K562 (cell line): ENCODE measurements around the gene MYOM1. TPM values are rescaled to one million over a fixed set of nuclear protein-coding genes. Genes with fewer than 3 reads are reported as not detected.

ENCODE experiments used
- ATAC-seq: fragments of 200-7000 bp; cut with Tn5 transposase; 3 replicates; pipeline ENCODE4 v1.9.1; 2020; ENCODE audit warnings: moderate library complexity
- BruUV-seq: library from RNA; stranded (reverse); fragments of 400-500 nt; replicated peaks from 2 replicates; lab custom pipeline; 2021; lab: Mats Ljungman, UMichigan
- CTCF ChIA-PET: fragments of 300-600 bp; formaldehyde crosslinking; extraction: SDS; loops from one replicate; lab custom pipeline; 2021; ENCODE audit warnings: low intra/inter-chr PET ratio; lab: Yijun Ruan, JAX
- POLR2A ChIA-PET: fragments of 300-600, 350-650 bp; sonication (Branson Sonifier 250); formaldehyde crosslinking; extraction: SDS; loops from one replicate; lab custom pipeline; 2021; ENCODE audit warnings: antibody characterized with exemption, inconsistent platforms; lab: Yijun Ruan, JAX
- DNase-seq, 4 experiments: peaks; one replicate each; pipeline versions ENCODE4 v3.0.0 to v3.0.0-alpha.2; 2011 to 2018; ENCODE audit warnings: low spot score in 3 of 4, mixed read lengths in 3 of 4; ENCODE audit errors: extremely low read depth in 1 of 4
- FAIRE-seq: peaks from 2 replicates; lab custom pipeline; 2011; peaks lifted over from hg19 to GRCh38; lab: Jason Lieb, UNC
- H2AFZ ChIP-seq: 2 replicates; pipeline ENCODE4 v1.6.0; 2011; ENCODE audit warnings: low read depth, low read length, control low read depth, inconsistent platforms
- H3K27ac ChIP-seq: fragments of 200-600 bp; 3 replicates; pipeline ENCODE4 v1.8.0; 2011; ENCODE audit warnings: low read depth, mild to moderate bottlenecking, control low read depth, inconsistent platforms, low read length, moderate library complexity, mixed read lengths; ENCODE audit errors: extremely low read depth
- H3K27me3 ChIP-seq, 2 experiments: fragments of 300-600 bp in 1 of 2; 2 replicates in 1 of 2; 3 replicates in 1 of 2; pipeline versions ENCODE4 v1.6.0 to v1.8.0; 2011; ENCODE audit warnings: inconsistent platforms in 2 of 2, low read length in 2 of 2, mild to moderate bottlenecking in 1 of 2, mixed read lengths in 1 of 2, moderate library complexity in 1 of 2; ENCODE audit not compliant: control insufficient read depth in 2 of 2, insufficient read depth in 2 of 2
- H3K36me3 ChIP-seq: fragments of 300-600 bp; 3 replicates; pipeline ENCODE4 v1.8.0; 2011; ENCODE audit warnings: mild to moderate bottlenecking, low read length, inconsistent platforms; ENCODE audit not compliant: control insufficient read depth, insufficient read depth
- H3K4me1 ChIP-seq, 2 experiments: fragments of 200-600 bp in 1 of 2; replicated peaks in 1 of 2; 2 replicates in 1 of 2; 3 replicates in 1 of 2; pipeline versions ENCODE4 v1.5.1 to v1.8.0; 2011; ENCODE audit warnings: inconsistent platforms in 2 of 2, low read length in 2 of 2, mild to moderate bottlenecking in 1 of 2, mixed read lengths in 1 of 2, moderate library complexity in 1 of 2; ENCODE audit not compliant: control insufficient read depth in 2 of 2, insufficient read depth in 2 of 2
- H3K4me2 ChIP-seq: 2 replicates; pipeline ENCODE4 v1.6.1; 2011; ENCODE audit warnings: low read length, control low read depth, inconsistent platforms, mixed read lengths; ENCODE audit not compliant: insufficient read depth
- H3K4me3 ChIP-seq: fragments of 200-600 bp; sonication (generic), shearing (Covaris generic); 2 replicates; pipeline ENCODE4 v1.5.1; 2016; ENCODE audit warnings: control low read depth, inconsistent platforms
- H3K79me2 ChIP-seq: fragments of 200-600 bp; 3 replicates; pipeline ENCODE4 v1.8.0; 2011; ENCODE audit warnings: low read length, inconsistent platforms; ENCODE audit not compliant: control insufficient read depth, insufficient read depth
- H3K9ac ChIP-seq, 2 experiments: 2 replicates each; pipeline versions ENCODE4 v1.6.0 to v1.6.1; 2011; ENCODE audit warnings: low read depth in 2 of 2, low read length in 2 of 2, control low read depth in 1 of 2, inconsistent platforms in 1 of 2, mild to moderate bottlenecking in 1 of 2, mixed read lengths in 1 of 2; ENCODE audit not compliant: insufficient read depth in 1 of 2
- H3K9me1 ChIP-seq: one replicate; pipeline ENCODE4 v1.6.0; 2011; ENCODE audit warnings: inconsistent platforms, mild to moderate bottlenecking, low read length, moderate library complexity; ENCODE audit not compliant: control insufficient read depth, insufficient read depth
- H3K9me3 ChIP-seq: replicated peaks from 2 replicates; pipeline ENCODE4 v1.5.1; 2011; ENCODE audit warnings: low read depth, low read length, inconsistent platforms; ENCODE audit not compliant: control insufficient read depth, insufficient read depth
- H4K20me1 ChIP-seq: replicated peaks from 2 replicates; pipeline ENCODE4 v1.6.1; 2011; ENCODE audit warnings: low read length, inconsistent platforms, mixed read lengths; ENCODE audit not compliant: control insufficient read depth, insufficient read depth
- KDM5B ChIP-seq: fragments of 200-600 bp; sonication (generic); IDR thresholded peaks from 2 replicates; pipeline ENCODE4 v1.6.1; 2012; ENCODE audit warnings: low read depth, mild to moderate bottlenecking, moderate library complexity, low read length, control low read depth, inconsistent platforms; ENCODE audit not compliant: insufficient replicate concordance
- USF2 ChIP-seq: sonication (generic); formaldehyde crosslinking; IDR thresholded peaks from 2 replicates; pipeline ENCODE4 v1.5.0; 2020; ENCODE audit warnings: missing genetic modification reagents
- ZBTB17 ChIP-seq: fragments of 450-650 bp; formaldehyde crosslinking; IDR thresholded peaks from 2 replicates; pipeline ENCODE4 v1.4.0; 2020; ENCODE audit warnings: mild to moderate bottlenecking
- ZNF277 ChIP-seq: fragments of 250-450 bp; sonication (Bioruptor Pico); IDR thresholded peaks from 2 replicates; pipeline ENCODE4 v1.8.0; 2022; ENCODE audit warnings: inconsistent platforms, mild to moderate bottlenecking, moderate library complexity, borderline replicate concordance
- ZNF76 ChIP-seq: fragments of 250-450 bp; sonication (Bioruptor Pico); IDR thresholded peaks from 2 replicates; pipeline ENCODE4 v1.4.0; 2020; ENCODE audit warnings: mild to moderate bottlenecking, moderate library complexity, borderline replicate concordance
- WGBS: fragments of 100-300 bp; shearing (Covaris generic); methylation state at CpG from one replicate; pipeline ENCODE4 v1.1.6; 2016; ENCODE audit warnings: low coverage, mixed read lengths; ENCODE audit not compliant: insufficient coverage; ENCODE audit errors: missing lambda C conversion rate; 5-methylcytosine and 5-hydroxymethylcytosine counted together
- in situ Hi-C: fragments of 300-500 bp; cut with MboI; formaldehyde crosslinking; loops from 4 replicates; pipeline ENCODE4 v1.15.0; 2018; ENCODE audit warnings: inconsistent platforms, mixed read lengths
- intact Hi-C: fragments of 100-400 bp; cut with micrococcal nuclease; formaldehyde crosslinking; loops from 2 replicates; pipeline ENCODE4 v1.14.2; 2022
- polyA plus RNA-seq, 8 experiments: library from polyadenylated mRNA; depleted of rRNA in 4 of 8; stranded (reverse) in 5 of 8; unstranded in 3 of 8; fragments of >200 nt; fragmentation: Nextera tagmentation in 2 of 8; fragmentation: Illumina TruSeq in 1 of 8; extraction: Ambion mirVana in 2 of 8; extraction: Trizol in 1 of 8; gene quantifications; 2 replicates each; pipeline versions ENCODE4 v1.2.1 to v1.2.3, GENCODE V29; 2011 to 2014; ENCODE audit warnings: inconsistent platforms in 1 of 8, missing spikeins in 1 of 8
- total RNA-seq, 7 experiments: library from RNA; depleted of rRNA in 6 of 7; stranded (reverse); fragments of >200 nt in 6 of 7; fragmentation: Illumina TruSeq in 2 of 7; extraction: Trizol in 2 of 7; gene quantifications; 2 replicates each; pipeline versions ENCODE4 v1.2.1 to v1.2.3, GENCODE V29; 2011 to 2021; ENCODE audit warnings: low replicate concordance in 1 of 7
- TF ChIP-seq, protein P1 (sequence below): sonication (generic); formaldehyde crosslinking; IDR thresholded peaks from 2 replicates; pipeline ENCODE4 v1.8.0; 2023; ENCODE audit warnings: missing genetic modification reagents, mild to moderate bottlenecking, borderline replicate concordance
- TF ChIP-seq, protein P2 (sequence below): sonication (generic); formaldehyde crosslinking; IDR thresholded peaks from 2 replicates; pipeline ENCODE4 v1.8.0; 2022; ENCODE audit warnings: missing genetic modification reagents, mild to moderate bottlenecking, moderate library complexity, borderline replicate concordance

Gene MYOM1
- total and polyA plus RNA-seq, 9 of the 15 experiments (the other 6 are each of a cell fraction or from before 2014, with no cell fraction given), result 0.01 to 0.62 (median 0.25) TPM

GRCh38 chr18:3262234-3263131 is 42.7 kb upstream of the MYOM1 start:
- Histone ChIP-seq H4K20me1 (peaks cover 49% of the 10 kb centered on the region), H3K9ac (peak overlapping the region; percentile 86 to 97), H3K4me2 (peak overlapping the region; percentile 88), H3K4me1 (peaks cover 25 to 44% of the 10 kb centered on the region in 2 experiments), H3K27me3 (no peaks in the 10 kb centered on the region), H3K27ac (peak overlapping the region; percentile 97), H2AFZ (peak overlapping the region; percentile 96), H3K79me2 (peaks cover 70% of the 10 kb centered on the region), H3K9me3 (no peaks in the 10 kb centered on the region), H3K4me3 (peak overlapping the region; percentile 84), H3K36me3 (peaks cover 25% of the 10 kb centered on the region), H3K9me1 (peaks cover 6% of the 10 kb centered on the region)
- in situ Hi-C loops (no loop called here), intact Hi-C loops (loop anchor here (2.0 to 5.0 kb wide), 2 partner anchors 14 to 400 kb away; no protein-coding TSS in a partner anchor)
- BruUV-seq, result no TSS peak
- FAIRE-seq, result peak; percentile 15
- peak in 3 of 4 experiments; percentile 60 to 88 (median 88) for DNase-seq
- ChIA-PET CTCF (no interaction called here), POLR2A (interaction anchor here (0.7 to 3.5 kb wide), 12 partner anchors 8 to 402 kb away, joined by 3 to 26 read pairs (median 4); partner anchors contain the start of genes MYL12A and TGIF1)
- ATAC-seq, result peak; percentile 57
- under 1% methylated on average over 66 of the region's 69 CpGs for WGBS
- TF ChIP-seq ZNF76 (CRISPR knock-in tag) (no peak), USF2 (CRISPR knock-in tag) (no peak), ZBTB17 (CRISPR knock-in tag) (no peak), KDM5B (peak; percentile 50), ZNF277 (CRISPR knock-in tag) (no peak)
- TF ChIP-seq, protein P1, sequence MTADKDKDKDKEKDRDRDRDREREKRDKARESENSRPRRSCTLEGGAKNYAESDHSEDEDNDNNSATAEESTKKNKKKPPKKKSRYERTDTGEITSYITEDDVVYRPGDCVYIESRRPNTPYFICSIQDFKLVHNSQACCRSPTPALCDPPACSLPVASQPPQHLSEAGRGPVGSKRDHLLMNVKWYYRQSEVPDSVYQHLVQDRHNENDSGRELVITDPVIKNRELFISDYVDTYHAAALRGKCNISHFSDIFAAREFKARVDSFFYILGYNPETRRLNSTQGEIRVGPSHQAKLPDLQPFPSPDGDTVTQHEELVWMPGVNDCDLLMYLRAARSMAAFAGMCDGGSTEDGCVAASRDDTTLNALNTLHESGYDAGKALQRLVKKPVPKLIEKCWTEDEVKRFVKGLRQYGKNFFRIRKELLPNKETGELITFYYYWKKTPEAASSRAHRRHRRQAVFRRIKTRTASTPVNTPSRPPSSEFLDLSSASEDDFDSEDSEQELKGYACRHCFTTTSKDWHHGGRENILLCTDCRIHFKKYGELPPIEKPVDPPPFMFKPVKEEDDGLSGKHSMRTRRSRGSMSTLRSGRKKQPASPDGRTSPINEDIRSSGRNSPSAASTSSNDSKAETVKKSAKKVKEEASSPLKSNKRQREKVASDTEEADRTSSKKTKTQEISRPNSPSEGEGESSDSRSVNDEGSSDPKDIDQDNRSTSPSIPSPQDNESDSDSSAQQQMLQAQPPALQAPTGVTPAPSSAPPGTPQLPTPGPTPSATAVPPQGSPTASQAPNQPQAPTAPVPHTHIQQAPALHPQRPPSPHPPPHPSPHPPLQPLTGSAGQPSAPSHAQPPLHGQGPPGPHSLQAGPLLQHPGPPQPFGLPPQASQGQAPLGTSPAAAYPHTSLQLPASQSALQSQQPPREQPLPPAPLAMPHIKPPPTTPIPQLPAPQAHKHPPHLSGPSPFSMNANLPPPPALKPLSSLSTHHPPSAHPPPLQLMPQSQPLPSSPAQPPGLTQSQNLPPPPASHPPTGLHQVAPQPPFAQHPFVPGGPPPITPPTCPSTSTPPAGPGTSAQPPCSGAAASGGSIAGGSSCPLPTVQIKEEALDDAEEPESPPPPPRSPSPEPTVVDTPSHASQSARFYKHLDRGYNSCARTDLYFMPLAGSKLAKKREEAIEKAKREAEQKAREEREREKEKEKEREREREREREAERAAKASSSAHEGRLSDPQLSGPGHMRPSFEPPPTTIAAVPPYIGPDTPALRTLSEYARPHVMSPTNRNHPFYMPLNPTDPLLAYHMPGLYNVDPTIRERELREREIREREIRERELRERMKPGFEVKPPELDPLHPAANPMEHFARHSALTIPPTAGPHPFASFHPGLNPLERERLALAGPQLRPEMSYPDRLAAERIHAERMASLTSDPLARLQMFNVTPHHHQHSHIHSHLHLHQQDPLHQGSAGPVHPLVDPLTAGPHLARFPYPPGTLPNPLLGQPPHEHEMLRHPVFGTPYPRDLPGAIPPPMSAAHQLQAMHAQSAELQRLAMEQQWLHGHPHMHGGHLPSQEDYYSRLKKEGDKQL (CRISPR knock-in tag), result no peak
- TF ChIP-seq, protein P2, sequence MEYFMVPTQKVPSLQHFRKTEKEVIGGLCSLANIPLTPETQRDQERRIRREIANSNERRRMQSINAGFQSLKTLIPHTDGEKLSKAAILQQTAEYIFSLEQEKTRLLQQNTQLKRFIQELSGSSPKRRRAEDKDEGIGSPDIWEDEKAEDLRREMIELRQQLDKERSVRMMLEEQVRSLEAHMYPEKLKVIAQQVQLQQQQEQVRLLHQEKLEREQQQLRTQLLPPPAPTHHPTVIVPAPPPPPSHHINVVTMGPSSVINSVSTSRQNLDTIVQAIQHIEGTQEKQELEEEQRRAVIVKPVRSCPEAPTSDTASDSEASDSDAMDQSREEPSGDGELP, result no peak
